GM12801 (cell line): Measurements from ENCODE around the gene EIF2S1.

ENCODE experiments used
- CTCF ChIP-seq: IDR thresholded peaks from one replicate; pipeline ENCODE4 v1.5.1; 2011; ENCODE audit warnings: control low read depth; ENCODE audit not compliant: insufficient read length; ENCODE audit errors: extremely low read depth

EIF2S1 gene

GRCh38 chr14:67392800-67393199 is 32.7 kb downstream of the EIF2S1 start:
- no peak for TF ChIP-seq CTCF

GRCh38 chr14:67393689-67394088 is 33.6 kb downstream of the EIF2S1 start:
- TF ChIP-seq CTCF, result no peak

GRCh38 chr14:67395086-67395875 is 35.2 kb downstream of the EIF2S1 start:
- no peak for TF ChIP-seq CTCF

GRCh38 chr14:67395876-67396189 is 35.7 kb downstream of the EIF2S1 start:
- no peak for TF ChIP-seq CTCF

GRCh38 chr14:67396381-67396970 is 36.3 kb downstream of the EIF2S1 start:
- TF ChIP-seq CTCF, result no peak

- no peak for TF ChIP-seq CTCF
Measured at GRCh38 chr14:67397536-67397935, 37.4 kb downstream of the EIF2S1 start.

GRCh38 chr14:67400434-67400833 is 40.3 kb downstream of the EIF2S1 start:
- no peak for TF ChIP-seq CTCF

GRCh38 chr14:67405771-67406170 is 45.6 kb downstream of the EIF2S1 start:
- TF ChIP-seq CTCF, result no peak
